ENCODE data around the gene GDI2.

The GDI2 gene

DNA sequence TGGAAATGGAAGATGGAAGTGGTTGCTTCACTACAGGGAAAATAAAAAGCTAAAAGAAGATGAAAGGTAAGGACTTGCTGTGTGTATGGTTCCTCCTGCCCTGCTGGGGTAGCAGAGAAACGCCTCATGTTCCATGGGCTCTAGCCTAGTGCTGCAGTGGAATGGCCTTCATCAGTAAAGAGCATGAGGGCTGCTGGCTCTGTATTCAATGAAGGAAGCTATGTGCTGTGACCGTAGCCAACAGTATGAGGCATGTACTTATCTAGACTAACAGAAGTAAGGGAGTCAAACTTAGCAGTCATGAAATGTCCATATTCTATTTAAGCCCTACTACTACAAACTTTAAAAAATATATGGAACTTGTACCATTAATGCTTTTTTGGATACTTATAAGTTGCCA lies 54.3 kb downstream of the GDI2 start:
- H3K4me1 ChIP-seq (ENCODE audit: low read length), result no peaks in the 10 kb centered on the region
- no peak overlapping the region for H3K27ac ChIP-seq (ENCODE audit: low read length)
- H3K9me2 ChIP-seq (replicated peaks; ENCODE audit: insufficient read depth, low read length), result no peaks in the 10 kb centered on the region
- H3K79me2 ChIP-seq (ENCODE audit: low read length), result no peaks in the 10 kb centered on the region
- DNase-seq, result no peak
- H3F3A ChIP-seq (ENCODE audit: insufficient read depth, low read length), result peaks cover 9% of the 10 kb centered on the region
- TF ChIP-seq EZH2 (optimal IDR thresholded peaks at IDR 0.05; ENCODE audit: low read depth, low read length), result no peak
- TF ChIP-seq EZH2phosphoT487 (IDR thresholded peaks at IDR 0.05; ENCODE audit: low read length), result no peak
- TF ChIP-seq, protein P1, sequence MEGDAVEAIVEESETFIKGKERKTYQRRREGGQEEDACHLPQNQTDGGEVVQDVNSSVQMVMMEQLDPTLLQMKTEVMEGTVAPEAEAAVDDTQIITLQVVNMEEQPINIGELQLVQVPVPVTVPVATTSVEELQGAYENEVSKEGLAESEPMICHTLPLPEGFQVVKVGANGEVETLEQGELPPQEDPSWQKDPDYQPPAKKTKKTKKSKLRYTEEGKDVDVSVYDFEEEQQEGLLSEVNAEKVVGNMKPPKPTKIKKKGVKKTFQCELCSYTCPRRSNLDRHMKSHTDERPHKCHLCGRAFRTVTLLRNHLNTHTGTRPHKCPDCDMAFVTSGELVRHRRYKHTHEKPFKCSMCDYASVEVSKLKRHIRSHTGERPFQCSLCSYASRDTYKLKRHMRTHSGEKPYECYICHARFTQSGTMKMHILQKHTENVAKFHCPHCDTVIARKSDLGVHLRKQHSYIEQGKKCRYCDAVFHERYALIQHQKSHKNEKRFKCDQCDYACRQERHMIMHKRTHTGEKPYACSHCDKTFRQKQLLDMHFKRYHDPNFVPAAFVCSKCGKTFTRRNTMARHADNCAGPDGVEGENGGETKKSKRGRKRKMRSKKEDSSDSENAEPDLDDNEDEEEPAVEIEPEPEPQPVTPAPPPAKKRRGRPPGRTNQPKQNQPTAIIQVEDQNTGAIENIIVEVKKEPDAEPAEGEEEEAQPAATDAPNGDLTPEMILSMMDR (IDR thresholded peaks at IDR 0.05; ENCODE audit: low read length), result no peak
- peaks cover 13% of the 10 kb centered on the region for H3K36me3 ChIP-seq (replicated peaks; ENCODE audit: insufficient read depth, low read length)
- no peak overlapping the region for H3K9ac ChIP-seq (ENCODE audit: low read length)
- no peaks in the 10 kb centered on the region for H4K20me1 ChIP-seq (ENCODE audit: insufficient read depth, low read length)
- no peaks in the 10 kb centered on the region for H3K27me3 ChIP-seq (replicated peaks; ENCODE audit: insufficient read depth, low read length)
- H2AFZ ChIP-seq (ENCODE audit: low read length), result no peak overlapping the region
- H3K4me2 ChIP-seq (ENCODE audit: low read depth, low read length), result no peak overlapping the region
- no peak overlapping the region for H3K4me3 ChIP-seq (ENCODE audit: low read length)
- H3K9me3 ChIP-seq (replicated peaks; ENCODE audit: insufficient read depth, low read length), result no peaks in the 10 kb centered on the region

DNA sequence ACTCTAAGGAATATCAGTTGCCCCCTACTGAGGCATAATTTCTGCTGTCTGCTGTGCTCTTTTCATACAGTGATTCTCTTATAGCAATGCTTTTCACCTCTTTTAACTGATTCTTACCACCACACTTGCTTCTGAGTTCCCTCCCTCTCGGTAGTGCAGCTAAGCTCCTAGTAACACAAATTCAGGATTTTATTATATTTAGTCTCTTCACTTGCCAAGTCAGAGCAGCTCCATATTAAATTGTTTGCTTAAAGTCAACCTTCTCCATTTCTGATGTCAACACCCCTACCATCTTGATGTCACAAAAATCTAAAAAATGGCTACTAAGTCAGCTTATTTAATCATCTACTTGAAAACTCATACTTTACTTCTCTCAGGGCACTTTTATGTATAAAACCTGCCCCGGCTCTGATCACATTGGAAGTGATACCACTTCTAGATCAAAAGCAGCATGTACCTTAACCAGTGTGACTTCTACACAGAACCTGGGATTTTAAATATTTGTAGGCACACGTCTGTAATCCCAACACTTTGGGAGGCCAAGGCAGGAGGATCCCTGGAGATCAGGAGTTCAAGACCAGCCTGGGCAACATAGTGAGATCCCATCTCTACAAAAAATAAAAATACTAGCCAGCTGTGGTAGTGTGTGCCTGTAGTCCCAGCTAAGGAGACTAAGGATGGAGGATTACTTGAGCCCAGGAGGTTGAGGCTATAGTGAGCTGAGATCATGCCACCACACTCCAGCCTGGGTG lies 55.3 kb downstream of the GDI2 start:
- Histone ChIP-seq H3K9me2 (replicated peaks; ENCODE audit: insufficient read depth, low read length) (no peaks in the 10 kb centered on the region), H2AFZ (ENCODE audit: low read length) (no peak overlapping the region), H3F3A (ENCODE audit: insufficient read depth, low read length) (peaks cover 5% of the 10 kb centered on the region; the same call in 1 of the 2 replicates), H3K79me2 (ENCODE audit: low read length) (no peaks in the 10 kb centered on the region), H3K9me3 (replicated peaks; ENCODE audit: insufficient read depth, low read length) (no peaks in the 10 kb centered on the region), H3K27ac (ENCODE audit: low read length) (no peak overlapping the region), H3K4me2 (ENCODE audit: low read depth, low read length) (no peak overlapping the region), H3K27me3 (replicated peaks; ENCODE audit: insufficient read depth, low read length) (no peaks in the 10 kb centered on the region), H3K36me3 (replicated peaks; ENCODE audit: insufficient read depth, low read length) (peaks cover 13% of the 10 kb centered on the region), H3K4me3 (ENCODE audit: low read length) (no peak overlapping the region), H3K4me1 (ENCODE audit: low read length) (no peaks in the 10 kb centered on the region), H3K9ac (ENCODE audit: low read length) (no peak overlapping the region), H4K20me1 (ENCODE audit: insufficient read depth, low read length) (no peaks in the 10 kb centered on the region)
- TF ChIP-seq EZH2 (optimal IDR thresholded peaks at IDR 0.05; ENCODE audit: low read depth, low read length) (no peak), EZH2phosphoT487 (IDR thresholded peaks at IDR 0.05; ENCODE audit: low read length) (no peak)
- TF ChIP-seq, protein P1 (IDR thresholded peaks at IDR 0.05; ENCODE audit: low read length), result no peak
- no peak for DNase-seq

DNA sequence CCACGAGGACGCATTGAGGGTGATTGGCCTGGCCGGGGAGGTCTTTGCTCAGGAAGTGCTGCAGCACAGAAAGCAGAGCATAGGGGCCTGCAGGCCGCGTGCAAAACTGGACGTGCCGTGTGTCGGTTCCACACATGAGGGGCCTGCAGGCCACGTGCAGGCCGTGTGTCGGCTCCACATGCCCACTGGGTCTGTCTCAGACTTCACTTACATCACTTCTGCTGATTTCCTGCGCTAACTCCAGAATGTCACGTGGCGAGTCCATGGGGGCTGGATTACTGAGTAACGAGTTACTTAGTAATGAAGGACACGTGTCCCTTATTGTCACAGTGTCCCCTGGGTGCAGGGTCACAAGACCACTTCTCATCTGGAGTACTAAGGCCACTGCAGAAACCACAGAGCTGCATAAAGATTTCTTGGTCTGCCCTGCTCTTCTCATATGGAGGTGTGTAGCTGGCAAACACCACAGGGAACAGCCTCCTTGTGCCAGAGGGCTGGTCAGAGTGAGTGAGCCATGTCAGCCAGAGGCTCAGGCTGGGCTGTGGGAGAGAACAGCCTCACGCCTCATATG lies 60.8 kb downstream of the GDI2 start:
- no peaks in the 10 kb centered on the region for H3K4me1 ChIP-seq (ENCODE audit: low read length)
- TF ChIP-seq EZH2phosphoT487 (IDR thresholded peaks at IDR 0.05; ENCODE audit: low read length), result no peak
- no peak for TF ChIP-seq EZH2 (optimal IDR thresholded peaks at IDR 0.05; ENCODE audit: low read depth, low read length)
- TF ChIP-seq, protein P1 (IDR thresholded peaks at IDR 0.05; ENCODE audit: low read length), result no peak
- no peaks in the 10 kb centered on the region for H3K79me2 ChIP-seq (ENCODE audit: low read length)
- H3K27ac ChIP-seq (ENCODE audit: low read length), result no peak overlapping the region
- no peaks in the 10 kb centered on the region for H3K27me3 ChIP-seq (replicated peaks; ENCODE audit: insufficient read depth, low read length)
- no peak overlapping the region for H2AFZ ChIP-seq (ENCODE audit: low read length)
- no peaks in the 10 kb centered on the region for H3F3A ChIP-seq (ENCODE audit: insufficient read depth, low read length)
- no peak overlapping the region for H3K9ac ChIP-seq (ENCODE audit: low read length)
- no peak for DNase-seq
- 0 out of 2 replicates have a peak, but pooled peaks cover 3% of the 10 kb centered on the region for H3K36me3 ChIP-seq (replicated peaks; ENCODE audit: insufficient read depth, low read length)
- no peaks in the 10 kb centered on the region for H3K9me2 ChIP-seq (replicated peaks; ENCODE audit: insufficient read depth, low read length)
- no peak overlapping the region for H3K4me3 ChIP-seq (ENCODE audit: low read length)
- no peaks in the 10 kb centered on the region for H4K20me1 ChIP-seq (ENCODE audit: insufficient read depth, low read length)
- no peaks in the 10 kb centered on the region for H3K9me3 ChIP-seq (replicated peaks; ENCODE audit: insufficient read depth, low read length)
- H3K4me2 ChIP-seq (ENCODE audit: low read depth, low read length), result no peak overlapping the region

All from MM.1S (cell line).